DMS53 (cell line): ENCODE measurements around the gene CLTA.
"Not testable (repeated sequence)": the region's sequence is repeated elsewhere in the genome, so short reads cannot be mapped to it uniquely, and the experiment has no call there.

Source experiments
- DNase-seq: peaks from one replicate; lab custom pipeline; 2025; lab: John Stamatoyannopoulos, UW

The CLTA gene

DNA sequence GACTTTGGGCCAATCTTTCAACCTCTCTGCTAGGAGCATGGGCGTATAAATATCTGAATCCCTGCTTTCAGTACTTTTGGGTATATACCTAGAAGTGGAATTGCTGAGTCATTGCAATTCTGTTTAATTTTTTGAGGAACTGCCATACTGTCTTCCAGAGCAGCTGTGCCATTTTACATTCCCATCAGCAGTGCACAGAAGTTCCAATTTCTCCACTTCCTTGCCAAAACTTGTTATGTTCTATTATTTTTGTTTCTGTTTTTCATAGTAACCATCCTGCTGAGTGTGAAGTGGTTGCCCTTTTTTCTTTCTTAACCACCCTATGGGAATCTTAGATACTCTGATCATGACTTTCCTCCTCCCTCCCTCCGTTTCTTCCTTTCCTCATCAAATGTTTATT is 32.6 kb upstream of the CLTA start:
- DNase-seq = no peak

DNA sequence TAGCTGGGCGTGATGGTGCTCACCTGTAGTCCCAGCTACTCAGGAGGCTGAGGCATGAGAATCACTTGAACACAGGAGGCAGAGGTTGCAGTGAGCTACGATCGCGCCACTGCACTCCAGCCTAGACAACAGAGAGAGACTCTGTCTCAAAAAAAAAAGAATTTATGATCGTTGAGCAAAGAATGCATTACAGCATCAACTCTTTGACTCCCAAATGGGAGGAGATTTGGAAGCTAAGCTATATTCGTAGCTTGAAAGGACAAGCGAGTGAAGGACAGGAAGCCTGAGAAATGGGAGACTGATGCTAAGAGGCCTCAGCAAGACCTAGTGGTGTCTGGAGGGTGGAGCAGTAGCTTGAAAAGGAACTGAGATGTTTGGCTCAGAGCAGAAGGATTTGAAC is 31.8 kb upstream of the CLTA start:
- no peak for DNase-seq

DNA sequence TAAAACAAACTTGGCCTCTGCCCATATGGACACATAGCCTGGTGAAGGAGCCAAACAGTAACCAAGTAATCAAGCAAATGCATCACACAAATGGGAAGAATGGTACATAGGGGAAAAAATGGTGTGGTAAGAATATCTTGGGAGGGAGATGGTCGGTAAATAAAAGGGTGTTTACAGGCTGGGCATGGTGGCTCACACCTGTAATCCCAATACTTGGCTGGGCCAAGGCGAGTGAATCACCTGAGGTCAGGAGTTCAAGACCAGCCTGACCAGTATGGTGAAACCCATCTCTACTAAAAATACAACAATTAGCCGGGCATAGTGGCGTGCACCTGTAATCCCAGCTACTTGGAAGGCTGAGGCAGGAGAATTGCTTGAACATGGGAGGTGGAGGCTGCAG is 31.2 kb upstream of the CLTA start:
- not testable (repeated sequence) for DNase-seq

DNA sequence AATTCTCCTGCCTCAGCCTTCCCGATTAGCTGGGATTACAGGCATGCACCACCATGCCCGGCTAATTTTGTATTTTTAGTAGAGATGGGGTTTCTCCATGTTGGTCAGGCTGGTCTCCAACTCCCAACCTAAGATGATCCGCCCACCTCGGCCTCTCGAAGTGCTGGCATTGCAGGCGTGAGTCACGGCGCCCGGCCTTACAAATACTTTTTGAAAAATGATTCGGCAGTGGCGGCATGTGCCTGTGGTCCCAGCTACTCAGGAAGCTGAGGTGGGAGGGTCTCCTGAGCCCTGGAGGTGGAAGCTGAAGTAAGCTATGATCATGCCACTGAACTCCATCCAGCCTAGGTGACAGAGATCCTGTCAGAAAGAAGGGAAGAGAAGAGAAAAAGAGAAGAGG is 30.6 kb upstream of the CLTA start:
- DNase-seq = not testable (repeated sequence)

DNA sequence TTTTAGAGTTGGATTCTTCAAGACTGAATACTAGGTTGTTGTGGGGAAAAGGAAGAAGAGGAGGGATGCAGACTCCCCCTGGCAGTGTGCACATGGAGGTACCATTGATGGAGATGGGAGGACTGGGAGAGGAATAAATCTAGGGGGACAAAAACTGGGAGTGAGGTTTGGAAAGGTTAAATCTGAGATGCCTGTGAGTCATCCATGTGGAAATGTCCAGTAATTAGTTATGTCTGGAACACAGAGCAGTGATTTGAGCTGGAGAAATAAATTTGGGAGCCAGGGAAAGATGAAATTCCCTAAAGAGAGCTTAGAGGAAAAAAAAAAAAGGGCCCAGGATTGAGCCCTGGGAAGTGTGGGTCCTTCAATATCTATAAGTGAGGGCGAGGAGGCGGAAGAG is 29.5 kb upstream of the CLTA start:
- no peak for DNase-seq

DNA sequence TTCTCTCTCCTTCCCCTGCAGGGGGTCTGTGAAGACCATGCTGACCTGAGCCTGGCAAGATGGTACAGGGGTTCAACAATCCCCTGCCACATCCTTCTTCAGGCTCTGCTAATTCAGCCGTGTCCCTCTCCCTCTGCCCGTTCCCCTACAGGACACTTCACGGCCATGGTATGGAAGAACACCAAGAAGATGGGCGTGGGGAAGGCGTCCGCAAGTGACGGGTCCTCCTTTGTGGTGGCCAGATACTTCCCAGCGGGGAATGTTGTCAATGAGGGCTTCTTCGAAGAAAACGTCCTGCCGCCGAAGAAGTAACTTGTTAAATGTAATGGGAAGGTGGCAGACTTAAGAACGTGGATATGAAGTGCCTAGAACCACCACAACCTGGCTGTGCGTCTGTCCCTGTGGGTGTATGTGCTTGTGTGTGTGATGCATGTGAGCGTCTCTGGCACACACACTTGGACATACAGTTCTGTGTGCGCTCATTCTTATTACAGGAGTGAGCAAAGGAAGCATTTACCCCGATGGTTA is 28.4 kb upstream of the CLTA start:
- no peak for DNase-seq

DNA sequence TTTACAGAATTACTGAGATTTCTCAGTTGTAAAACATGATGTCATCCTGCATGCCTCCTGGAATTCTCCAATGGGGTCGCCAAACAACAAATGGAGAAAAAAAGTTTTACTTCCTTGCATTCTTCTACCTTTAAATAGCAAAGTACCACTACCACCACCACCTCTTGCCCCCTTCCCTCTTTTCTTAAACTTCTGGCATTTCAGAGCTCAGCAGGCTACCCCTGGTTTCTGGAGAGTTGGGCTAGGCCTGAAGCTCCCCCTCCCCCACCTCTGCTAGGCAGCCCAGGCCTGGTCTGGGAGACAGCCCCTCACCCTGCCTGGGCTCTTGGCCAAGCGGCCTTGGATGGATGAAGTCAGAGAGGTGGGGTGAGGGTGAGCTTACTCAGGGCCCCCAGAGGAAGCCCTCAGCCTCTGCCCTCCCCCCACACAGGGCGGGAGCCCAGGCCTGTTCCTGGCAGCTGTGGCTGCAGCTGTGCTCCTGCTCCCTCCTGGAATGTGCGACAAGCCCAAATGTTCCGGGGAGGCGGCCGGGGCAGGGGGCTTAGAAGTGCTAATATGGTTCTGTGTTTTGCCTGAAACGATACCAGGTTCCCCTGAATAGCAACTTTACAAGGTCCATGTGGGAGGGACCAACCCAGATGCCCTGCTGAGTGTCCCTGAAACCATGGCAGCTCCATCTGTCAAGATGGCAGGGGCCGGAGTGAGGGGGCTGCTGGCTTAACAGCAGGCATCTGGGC is 27.5 kb upstream of the CLTA start:
- DNase-seq = no peak

DNA sequence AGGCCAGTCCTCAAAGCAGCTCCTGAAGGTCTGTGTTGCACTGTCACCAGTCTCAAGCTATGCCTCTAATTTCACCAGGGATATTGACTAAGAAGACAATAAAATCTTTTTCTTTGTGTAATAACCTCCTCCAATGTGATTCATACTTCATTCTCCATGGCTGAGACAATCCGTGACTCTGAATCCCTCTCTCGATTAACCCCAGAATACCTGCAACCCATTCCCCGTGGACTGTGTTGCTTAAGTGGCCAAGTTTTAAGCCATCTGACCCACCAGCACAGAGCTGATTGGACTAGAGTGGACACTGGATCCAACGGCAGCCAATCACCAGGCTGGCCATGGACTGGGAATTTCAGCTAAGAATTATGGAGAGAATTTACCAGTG is 26.9 kb upstream of the CLTA start:
- no peak for DNase-seq

DNA sequence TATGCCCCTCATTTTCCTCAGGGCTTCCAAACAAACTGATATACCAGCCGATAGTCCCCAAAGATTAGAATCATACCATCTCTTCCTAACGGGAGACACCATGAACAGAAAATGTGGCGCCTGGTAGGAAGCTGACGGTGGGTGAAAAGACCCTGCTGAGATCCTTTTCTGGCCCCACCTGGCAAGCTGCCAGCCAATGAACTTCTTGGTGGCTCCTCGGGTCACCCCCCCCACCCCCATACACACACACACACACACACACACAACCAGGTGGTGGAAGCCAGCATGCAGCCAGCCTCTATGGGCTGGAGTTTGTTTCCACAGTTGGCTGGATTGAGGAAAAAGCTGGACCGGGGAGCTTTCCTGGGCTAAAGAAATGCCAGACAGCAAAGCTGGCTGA is 26.3 kb upstream of the CLTA start:
- no peak for DNase-seq

DNA sequence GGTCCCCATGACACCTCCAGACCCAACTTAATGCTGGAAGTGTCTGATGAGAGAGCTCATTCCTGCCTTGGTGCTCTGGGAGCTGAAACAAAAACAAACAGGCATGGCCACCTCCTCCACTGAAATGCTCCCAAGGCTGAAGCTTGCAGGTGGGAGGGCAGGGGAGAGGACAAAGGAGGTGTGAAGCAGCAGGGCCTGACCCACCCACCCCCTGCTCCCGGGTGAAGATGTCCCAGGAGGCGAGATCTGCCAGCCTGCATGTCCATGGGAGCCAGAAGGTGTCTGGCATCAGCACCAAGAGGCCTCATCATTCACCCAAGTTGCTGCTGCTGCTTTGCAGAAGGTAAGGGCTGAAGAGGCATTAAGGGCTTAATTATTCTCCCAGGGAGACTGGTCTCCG is 25.7 kb upstream of the CLTA start:
- peak; percentile 16 for DNase-seq

DNA sequence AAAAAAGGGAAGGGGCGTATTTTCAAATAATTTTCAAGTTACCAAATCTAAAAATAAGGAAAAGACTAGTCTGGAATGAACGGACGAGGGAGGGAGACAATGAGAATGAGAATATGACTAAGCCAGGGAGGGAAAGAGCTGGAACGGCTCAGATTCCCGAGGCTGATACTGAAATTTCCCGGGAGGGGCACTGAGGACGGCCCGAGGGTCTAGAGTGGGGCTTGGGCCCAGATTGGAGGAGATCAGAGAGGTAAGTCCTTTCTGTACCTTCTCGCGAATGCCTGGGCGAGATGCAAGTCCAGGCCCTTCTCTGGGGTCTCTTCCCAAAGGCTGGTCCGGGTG is 24.9 kb upstream of the CLTA start:
- DNase-seq = no peak

DNA sequence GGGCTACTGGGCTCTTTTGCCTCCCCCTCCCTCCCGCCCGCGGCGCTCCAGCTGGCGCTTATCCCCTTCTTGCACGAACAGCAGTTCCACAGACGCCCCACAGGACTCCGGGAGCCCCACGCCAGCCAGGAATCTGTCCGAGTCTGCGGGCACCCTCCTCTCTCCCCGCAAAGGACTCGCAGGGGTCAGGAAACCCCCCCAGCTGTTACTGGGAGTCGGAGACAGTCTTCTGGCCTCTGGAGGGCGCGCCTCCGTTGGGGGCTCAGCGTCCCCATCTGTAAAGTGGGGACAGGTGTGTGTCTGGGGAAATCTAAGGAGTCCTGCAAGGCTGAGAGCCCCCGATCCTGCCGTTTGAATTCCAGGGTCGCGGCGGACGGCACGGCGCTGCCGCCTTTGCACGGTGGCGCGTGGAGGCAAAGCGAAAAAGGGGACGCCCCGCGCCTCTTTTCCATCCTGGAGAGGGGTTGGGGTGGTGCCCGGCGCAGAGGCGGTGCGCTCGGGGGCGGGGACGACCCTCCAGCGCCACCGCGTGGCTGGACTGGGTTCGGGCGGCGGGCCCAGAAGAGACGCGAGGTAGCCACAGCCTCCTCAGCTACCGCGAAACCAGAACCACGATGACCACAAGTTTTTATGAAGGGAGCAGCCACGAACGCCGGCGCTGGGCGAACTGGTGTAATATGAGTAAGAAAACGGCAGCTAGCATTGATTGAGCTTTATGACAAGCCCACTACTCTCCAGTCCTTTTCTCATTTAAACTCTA is 24.4 kb upstream of the CLTA start:
- DNase-seq = peak; percentile 87

DNA sequence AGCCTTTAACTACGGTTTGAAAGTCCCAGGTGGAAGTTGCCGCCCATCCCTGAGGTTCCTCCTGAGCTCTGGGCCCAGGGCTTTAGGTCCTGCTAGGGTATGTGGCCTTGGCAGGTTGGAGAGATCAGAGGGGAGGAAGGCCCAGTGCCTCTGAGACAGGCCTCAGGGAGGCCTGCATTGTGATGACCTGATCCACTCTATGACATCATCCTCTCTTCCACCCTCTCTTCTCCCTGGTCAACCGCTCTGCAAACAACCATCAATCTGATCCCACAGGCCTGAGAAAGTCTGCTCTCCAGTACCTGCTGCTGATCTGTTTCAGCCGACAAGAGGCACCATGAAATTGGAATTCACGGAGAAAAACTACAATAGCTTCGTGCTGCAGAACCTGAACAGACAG is 21.6 kb upstream of the CLTA start, which contains the start of gene CCIN:
Gene CCIN (plus strand): TSS at position 223 of the 400 bp plus-strand sequence. CDS start 115 bp downstream, at position 338.
- peak; percentile 34 for DNase-seq

DNA sequence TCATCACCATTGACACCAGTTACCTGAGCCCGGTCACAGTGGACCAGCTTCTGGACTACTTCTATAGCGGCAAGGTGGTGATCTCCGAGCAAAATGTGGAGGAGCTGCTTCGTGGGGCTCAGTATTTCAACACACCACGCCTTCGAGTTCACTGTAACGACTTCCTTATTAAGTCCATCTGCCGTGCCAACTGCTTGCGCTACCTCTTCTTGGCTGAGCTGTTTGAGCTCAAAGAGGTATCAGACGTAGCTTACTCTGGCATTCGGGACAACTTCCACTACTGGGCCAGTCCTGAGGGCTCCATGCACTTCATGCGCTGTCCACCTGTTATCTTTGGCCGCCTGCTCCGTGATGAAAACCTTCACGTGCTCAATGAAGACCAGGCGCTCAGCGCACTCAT is 21.0 kb upstream of the CLTA start:
- no peak for DNase-seq

DNA sequence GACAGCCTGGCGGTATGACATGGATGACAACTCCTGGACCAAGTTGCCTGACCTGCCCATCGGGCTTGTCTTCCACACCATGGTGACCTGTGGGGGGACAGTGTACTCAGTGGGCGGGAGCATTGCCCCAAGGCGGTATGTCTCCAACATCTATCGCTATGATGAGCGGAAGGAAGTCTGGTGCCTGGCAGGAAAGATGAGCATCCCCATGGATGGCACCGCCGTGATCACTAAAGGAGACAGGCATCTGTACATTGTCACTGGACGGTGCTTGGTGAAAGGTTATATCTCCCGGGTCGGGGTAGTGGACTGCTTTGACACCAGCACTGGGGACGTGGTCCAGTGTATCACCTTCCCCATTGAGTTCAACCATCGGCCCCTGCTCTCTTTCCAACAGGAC is 20.2 kb upstream of the CLTA start:
- no peak for DNase-seq

DNA sequence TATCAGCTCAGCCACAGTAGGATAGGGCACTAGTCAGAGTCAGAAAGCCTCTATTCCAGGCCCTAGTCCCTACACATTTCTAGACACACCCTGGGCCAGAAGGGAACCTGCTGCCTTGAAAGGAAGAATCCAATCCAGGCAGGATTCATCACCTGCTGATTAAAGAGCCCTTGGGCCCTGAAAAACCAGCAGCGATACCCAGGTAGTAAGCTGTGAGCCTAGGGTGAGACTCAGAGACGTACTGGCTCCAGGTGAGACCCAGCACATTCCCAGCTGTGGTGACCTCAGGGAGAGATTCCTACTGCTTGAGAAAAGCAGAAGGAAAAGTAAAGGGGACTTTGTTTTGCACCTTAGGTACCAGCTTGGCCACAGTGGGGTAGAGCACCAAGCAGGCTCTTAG is 16.9 kb upstream of the CLTA start:
- DNase-seq = no peak

DNA sequence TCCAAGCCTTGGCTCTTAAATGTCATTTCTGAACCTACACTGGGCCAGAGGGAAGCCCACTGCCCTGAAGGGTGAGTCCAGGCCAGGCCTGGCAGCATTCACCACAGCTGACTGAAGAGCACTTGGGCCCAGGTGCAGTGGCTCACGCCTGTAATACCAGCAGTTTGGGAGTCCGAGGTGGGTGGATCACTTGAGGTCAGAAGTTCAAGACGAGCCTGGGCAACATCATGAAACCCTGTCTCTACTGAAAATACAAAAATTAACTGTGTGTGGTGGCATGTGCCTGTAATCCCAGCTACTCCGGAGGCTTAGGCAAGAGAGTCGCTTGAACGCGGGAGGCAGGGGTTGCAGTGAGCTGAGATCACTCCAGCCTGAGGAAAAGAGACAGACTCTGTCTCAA is 16.4 kb upstream of the CLTA start:
- DNase-seq = no peak

DNA sequence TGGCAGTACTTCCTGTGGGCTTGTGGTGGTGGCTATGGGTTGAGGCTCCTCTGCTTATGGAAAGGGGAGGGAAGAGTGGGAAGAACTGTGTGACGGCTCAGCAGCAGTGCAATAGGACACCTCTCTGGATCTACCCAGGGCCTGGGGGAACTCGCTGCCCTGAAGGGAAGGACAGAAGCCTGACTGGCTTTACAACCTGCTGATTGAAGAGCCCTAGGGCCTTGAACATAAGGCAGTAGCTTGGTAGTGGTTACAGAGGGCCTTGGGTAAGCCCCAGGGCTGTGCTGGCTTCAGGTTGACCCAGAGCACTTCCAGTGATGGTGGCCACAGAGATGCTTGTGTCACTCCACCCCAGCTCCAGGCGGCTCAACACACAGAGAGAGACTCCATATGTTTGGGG is 16.0 kb upstream of the CLTA start:
- no peak for DNase-seq

DNA sequence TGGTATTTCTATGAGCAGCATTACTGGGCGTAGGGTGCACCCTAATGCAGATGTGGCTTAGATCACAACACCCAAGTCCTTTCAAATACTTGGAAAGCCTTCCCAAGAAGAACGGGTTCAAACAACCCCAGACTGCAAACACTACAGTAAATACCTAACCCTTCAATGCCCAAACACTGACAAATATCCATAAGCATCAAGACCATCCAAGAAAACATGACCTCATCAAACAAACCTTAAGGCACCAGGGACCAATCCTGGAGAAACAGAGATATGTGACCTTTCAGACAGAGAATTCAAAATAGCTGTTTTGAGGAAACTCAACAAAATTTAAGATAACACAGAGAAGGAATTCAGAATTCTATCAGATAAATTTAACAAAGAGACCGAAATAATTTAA is 15.5 kb upstream of the CLTA start:
- DNase-seq = not testable (repeated sequence)

DNA sequence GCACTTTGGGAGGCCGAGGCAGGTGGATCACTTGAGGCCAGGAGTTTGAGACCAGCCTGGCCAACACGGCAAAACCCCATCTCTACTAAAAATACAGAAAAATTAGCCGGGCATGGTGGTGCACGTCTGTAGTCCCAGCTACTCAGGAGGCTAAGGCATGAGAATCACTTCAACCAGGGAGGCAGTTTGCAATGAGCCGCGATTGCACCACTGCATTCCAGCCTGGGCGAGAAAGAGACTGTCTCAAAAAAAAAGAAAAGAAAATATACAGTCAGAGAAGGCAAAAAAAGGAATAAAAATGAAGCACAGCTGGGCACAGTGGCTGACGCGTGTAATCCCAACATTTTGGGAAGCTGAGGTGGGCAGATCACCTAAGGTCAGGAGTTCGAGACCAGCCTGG is 14.2 kb upstream of the CLTA start:
- not testable (repeated sequence) for DNase-seq

DNA sequence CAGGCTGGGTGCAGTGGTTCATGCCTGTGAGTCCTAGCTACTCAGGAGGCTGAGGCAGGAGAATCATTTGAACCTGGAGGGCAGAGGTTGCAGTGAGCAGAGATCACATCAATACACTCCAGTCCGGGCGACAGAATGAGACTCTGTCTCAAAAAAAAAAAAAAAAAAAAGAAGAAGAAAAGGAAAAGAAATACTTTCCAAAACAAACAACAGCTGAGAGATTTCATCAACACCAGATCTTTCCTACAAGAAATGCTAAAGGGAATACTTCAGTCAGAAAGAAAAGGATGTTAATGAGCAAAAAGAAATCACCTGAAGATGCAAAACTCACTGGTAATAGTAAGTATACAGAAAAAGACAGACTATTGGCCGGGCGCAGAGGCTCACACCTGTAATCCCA is 13.2 kb upstream of the CLTA start:
- DNase-seq = no peak

DNA sequence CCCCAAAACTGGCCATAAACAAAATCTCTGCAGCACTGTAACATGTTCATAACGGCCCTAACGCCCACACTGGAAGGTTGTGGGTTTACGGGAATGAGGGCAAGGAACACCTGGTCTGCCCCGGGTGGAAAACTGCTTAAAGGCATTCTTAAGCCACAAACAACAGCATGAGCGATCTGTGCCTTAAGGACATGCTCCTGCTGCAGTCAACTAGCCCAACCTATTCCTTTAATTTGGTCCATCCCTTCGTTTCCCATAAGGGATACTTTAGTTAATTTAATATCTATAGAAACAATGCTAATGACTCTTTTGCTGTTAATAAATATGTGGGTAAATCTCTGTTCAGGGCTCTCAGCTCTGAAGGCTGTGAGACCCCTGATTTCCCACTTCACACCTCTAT is 10.5 kb upstream of the CLTA start:
- not testable (repeated sequence) for DNase-seq

DNA sequence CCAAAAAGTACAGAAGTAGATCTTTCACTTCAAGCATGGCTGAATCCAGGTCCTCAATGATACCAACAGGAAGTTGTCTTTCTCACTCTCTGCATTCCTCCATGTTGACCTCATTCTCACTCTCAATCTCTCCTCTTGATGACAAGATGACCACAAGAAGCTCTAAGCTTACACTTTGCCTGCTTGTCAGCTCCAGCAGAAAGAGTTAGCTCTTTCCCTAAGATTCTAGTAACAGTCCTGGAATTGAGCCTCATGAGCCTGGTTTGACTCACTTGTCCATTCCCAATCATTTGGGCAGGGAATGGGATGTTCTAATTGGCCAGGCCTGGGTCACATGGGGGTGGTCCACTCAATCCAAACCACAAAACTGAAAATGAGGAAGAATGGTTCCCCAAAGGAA is 3.3 kb upstream of the CLTA start:
- DNase-seq = peak; percentile 26

DNA sequence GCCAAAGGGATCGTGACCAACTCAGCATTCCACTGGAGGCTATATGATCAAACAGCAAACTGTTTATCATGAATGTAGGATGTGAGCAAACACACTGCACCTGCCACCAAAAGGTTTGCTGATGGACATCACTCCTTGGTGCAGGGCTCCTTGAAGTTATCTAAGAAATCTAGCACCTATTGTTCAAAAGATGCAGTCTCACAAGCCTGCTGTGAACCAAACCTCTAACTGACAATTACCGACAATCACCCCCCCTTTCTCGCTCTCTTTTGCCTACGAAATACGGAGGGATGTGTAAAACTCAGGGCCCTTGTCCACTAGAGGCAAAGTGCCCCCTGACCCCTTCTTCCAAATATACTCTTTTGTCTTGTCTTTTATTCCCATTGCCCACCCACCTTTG is 2.5 kb upstream of the CLTA start:
- no peak for DNase-seq
